GM21526 (cell line): ENCODE results near the gene PUM2.

Experiments
- ATAC-seq: cut with Tn5 transposase; IDR thresholded peaks from one replicate; pipeline ENCODE4 v1.9.1; 2021; ENCODE audit warnings: moderate library complexity; ENCODE audit not compliant: unreplicated experiment, low FRiP score

PUM2 gene

DNA sequence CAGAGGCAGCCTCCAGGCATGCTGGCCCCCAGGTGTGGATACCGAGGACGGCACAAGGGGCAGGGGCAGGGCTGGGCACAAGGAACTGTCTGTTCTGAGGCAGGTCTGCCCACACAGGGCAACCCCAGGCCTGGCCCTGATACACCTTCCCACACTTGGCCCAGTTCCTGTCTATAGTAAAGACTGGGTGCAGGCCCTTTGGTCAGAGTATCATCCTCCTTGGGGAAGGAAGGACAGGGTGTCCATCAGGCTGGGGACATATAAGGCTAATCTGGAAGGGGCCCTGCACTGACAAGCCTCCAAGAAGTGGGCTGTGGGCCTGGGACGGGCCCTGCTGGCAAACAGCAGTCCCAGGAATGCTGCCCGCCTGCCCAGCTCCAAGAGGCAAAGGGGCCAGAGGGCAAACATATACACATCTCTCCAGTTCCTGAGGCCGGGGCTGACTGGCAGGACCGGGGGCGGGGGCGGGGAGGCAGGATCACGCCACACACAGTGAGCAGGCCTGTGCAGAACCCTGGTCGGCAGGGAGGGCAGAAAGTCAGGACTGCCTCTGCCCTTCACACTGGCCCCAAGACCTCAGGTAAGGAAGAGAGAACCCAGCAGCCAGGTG, 144.6 kb downstream of the PUM2 start:
- ATAC-seq, result no peak

- no peak for ATAC-seq
These were observed 145.6 kb downstream of the PUM2 start for GRCh38 chr2:20205069-20205468.

DNA sequence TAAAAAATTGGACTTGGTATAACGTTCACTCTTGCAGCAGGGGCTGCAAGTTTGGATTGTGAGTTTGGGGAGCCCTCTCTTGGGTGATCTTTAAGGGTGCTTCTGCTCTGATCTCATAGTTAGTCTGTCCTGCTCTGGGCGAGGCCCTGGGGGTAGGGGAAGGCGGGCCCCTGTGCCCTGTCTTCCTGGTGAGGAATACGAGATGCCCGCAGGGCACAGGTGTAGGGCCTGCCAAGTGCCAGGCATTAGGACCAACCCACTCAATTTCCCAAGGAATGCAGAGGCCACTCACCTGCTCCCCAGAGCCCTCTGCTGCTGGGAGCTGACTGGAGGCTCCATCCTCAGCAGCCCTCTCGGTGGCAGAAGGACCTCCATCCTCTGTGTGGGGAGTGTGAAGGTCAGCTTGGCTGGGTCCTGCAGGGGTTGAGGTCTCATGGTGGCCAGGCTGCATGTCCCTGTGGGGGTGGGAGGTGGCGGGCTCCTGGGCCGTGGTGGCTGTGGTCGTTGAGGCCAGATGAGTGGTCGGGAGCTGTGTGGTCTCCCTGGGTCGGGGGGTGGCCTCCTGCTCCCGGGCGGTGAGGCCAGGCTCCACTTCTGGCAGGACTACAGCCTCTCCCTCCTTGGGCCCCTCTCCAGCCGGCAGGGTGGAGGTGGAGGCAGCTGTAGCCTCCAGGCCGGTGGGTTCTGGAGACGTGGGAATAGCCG, 147.0 kb downstream of the PUM2 start:
- ATAC-seq, result no peak

DNA sequence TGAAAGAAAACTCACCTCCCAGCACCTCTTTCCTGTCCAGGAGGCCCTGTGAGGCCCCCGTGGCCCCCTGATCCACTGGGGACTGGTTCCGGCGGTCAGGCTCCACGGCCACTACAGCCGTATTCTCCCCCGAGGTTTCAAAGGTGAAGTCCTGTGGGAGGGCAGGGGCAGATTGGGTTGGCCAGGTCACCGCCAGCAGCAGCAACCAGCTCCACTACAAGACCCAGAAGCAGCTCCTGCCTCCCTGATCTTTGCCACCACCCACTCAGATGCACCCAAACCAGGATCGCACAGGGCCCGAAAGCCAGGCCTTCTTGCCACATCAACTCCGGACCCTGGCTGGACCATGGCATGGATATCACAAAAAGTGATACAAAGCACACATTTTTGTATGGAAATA, 147.6 kb downstream of the PUM2 start:
- no peak for ATAC-seq

DNA sequence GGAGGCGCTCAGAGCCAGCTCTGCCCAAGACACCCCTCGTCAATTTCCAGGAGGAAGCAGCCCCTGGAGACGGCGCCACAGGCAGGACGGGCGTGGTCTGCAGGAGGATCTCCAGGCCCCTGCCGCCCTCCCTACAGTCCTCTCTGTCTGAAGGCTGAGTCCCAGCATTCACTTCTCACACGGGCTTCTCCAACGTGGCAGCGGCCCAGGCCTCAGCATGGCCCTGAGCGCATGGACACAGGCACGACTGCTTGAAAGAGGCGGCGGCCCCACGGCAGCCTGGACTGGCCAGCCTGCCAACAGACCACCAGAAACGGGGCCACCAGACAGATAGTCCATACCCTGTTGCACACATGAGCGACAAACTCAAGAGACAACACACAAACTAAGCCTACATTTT, 149.0 kb downstream of the PUM2 start:
- no peak for ATAC-seq

- no peak for ATAC-seq
These were observed 149.7 kb downstream of the PUM2 start for GRCh38 chr2:20200697-20201555.

DNA sequence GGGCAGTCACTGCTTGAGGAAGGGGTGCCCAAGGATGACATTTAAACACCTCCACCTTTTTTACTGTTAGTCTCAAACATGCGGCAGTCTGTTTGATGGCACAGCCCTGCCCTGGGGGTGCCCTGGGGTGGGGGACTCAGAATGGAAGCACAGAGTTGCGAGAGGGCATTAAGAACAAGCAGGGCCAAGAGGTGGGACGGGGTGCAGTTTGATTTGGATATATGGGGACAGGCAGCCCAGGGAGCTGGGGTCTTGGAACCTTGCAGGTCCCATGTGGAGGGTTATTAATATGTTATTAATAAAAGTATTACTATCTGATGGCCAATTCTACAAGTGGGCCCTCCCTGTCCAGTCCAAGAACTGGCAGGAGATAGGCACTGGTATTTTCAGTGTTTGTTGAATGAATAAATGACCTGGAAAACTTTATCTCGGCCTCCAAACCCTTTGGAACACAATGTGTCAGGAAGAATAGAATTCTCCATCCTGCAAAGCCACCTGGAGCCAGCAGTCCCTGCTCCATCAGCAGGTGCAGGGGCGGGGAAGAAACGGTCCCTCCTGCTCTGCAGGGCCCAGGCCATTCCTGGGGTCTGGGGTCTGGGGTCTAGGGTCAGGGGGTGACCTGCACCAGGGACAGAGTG, 150.9 kb downstream of the PUM2 start:
- no peak for ATAC-seq

DNA sequence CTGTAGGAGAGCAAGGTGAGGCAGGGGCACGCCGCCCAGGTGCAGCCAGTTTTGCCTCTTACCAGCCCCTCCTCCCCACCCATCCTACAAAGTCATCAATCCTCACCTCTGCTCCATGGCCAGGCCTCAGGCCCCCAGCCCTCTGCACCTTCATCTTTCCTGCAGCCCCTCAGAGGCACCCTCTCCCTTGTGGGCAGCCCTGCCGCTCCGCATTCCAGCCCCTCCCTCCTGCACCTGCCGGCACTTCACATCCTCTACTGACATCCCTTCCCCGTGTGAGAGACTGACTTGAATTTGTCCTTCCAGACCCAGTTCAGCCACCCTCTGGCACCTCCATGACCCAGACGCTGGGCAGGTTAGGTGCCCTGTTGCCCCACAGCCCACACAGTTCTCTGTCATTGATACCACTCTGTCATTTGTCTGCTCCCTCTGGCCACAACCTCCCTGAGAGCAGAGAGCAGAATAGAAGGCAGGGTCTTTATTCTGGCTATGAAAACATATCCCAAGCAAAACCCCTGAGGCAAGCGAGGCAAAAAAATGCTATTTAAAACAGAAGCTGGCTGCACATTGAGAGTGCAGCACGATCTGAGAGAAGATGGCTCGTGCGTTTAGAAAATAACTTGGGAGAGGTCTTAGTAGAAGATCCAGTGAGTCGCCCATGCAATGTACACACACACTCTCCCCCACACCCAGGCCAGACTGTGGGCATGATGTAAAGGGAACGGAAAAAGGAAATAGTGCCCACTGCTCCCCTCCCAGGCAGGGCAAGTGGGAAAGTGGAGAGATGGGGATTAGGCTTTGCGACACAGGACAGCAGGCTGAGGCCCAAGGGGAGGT, 151.6 kb downstream of the PUM2 start:
- no peak for ATAC-seq
